ENCODE data around the gene SLC24A4.

DNA sequence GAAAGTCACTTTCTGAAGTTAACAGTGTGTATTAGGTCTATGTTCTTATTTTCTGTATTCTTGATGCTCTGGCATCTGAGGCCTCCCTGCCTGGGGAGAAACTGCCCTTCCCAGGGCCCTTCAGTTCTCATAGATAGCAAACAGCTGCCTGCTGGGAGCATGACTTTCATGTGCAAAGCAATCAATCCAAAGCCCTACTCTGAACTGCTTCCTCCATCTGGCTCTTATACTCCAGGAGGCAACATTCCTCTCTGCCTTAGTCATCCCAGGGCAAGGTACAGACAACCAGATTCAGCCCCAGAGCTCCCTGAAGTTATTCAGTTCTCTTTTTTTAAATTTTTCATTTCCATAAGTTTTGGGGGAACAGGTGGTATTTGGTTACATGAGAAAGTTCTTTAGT lies 149.0 kb downstream of the SLC24A4 start:
- TF ChIP-seq, protein P1, sequence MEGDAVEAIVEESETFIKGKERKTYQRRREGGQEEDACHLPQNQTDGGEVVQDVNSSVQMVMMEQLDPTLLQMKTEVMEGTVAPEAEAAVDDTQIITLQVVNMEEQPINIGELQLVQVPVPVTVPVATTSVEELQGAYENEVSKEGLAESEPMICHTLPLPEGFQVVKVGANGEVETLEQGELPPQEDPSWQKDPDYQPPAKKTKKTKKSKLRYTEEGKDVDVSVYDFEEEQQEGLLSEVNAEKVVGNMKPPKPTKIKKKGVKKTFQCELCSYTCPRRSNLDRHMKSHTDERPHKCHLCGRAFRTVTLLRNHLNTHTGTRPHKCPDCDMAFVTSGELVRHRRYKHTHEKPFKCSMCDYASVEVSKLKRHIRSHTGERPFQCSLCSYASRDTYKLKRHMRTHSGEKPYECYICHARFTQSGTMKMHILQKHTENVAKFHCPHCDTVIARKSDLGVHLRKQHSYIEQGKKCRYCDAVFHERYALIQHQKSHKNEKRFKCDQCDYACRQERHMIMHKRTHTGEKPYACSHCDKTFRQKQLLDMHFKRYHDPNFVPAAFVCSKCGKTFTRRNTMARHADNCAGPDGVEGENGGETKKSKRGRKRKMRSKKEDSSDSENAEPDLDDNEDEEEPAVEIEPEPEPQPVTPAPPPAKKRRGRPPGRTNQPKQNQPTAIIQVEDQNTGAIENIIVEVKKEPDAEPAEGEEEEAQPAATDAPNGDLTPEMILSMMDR (IDR thresholded peaks at IDR 0.05), result no peak
- TF ChIP-seq POLR2AphosphoS5 (IDR thresholded peaks at IDR 0.05; ENCODE audit: insufficient read depth in 1 of 2, low read depth in 1 of 2) (no peak), POLR2A (IDR thresholded peaks at IDR 0.05) (no peak)

All from vagina (tissue), 2 donors.